Measurements from ENCODE around the gene SHH.
"Not testable (repeated sequence)": the region's sequence is repeated elsewhere in the genome, so short reads cannot be mapped to it uniquely, and the experiment has no call there.

SHH gene

GRCh38 chr7:155842496-155843265, 30.4 kb upstream of the SHH start:
- no peak for FAIRE-seq

GRCh38 chr7:155840909-155841308, 28.6 kb upstream of the SHH start:
- FAIRE-seq: no peak

GRCh38 chr7:155840262-155840885, 28.1 kb upstream of the SHH start:
- no peak for FAIRE-seq

- FAIRE-seq: no peak
These were observed 27.2 kb upstream of the SHH start for GRCh38 chr7:155839461-155839860.

GRCh38 chr7:155838312-155838711, 26.0 kb upstream of the SHH start:
- not testable (repeated sequence) for FAIRE-seq

GRCh38 chr7:155837126-155837479, 24.8 kb upstream of the SHH start:
- FAIRE-seq: no peak

GRCh38 chr7:155836216-155837125, 24.2 kb upstream of the SHH start:
- FAIRE-seq: no peak

GRCh38 chr7:155835446-155836215, 23.4 kb upstream of the SHH start:
- FAIRE-seq: no peak

GRCh38 chr7:155834486-155835048, 22.3 kb upstream of the SHH start:
- FAIRE-seq: no peak

GRCh38 chr7:155833651-155834050, 21.4 kb upstream of the SHH start:
- no peak for FAIRE-seq

GRCh38 chr7:155832581-155832981, 20.3 kb upstream of the SHH start:
- FAIRE-seq: no peak

GRCh38 chr7:155831807-155832524, 19.7 kb upstream of the SHH start:
- no peak for FAIRE-seq

GRCh38 chr7:155830961-155831806, 18.9 kb upstream of the SHH start:
- no peak for FAIRE-seq

- FAIRE-seq: no peak
These were observed 17.7 kb upstream of the SHH start for GRCh38 chr7:155829796-155830470.

- no peak for FAIRE-seq
These were observed 13.1 kb upstream of the SHH start for GRCh38 chr7:155825336-155825735.

GRCh38 chr7:155824227-155824886, 12.1 kb upstream of the SHH start:
- FAIRE-seq: peak; percentile 62

GRCh38 chr7:155821851-155822250, 9.6 kb upstream of the SHH start:
- no peak for FAIRE-seq

- no peak for FAIRE-seq
These were observed 8.5 kb upstream of the SHH start for GRCh38 chr7:155820788-155821187.

- no peak for FAIRE-seq
These were observed 8.0 kb upstream of the SHH start for GRCh38 chr7:155820246-155820645.

GRCh38 chr7:155819186-155819585, 6.9 kb upstream of the SHH start:
- no peak for FAIRE-seq
